ENCODE measurements around the gene NOSIP.
A peak's percentile ranks its signal among the peaks of the same experiment; 100 is the strongest.
"Not testable (repeated sequence)": the region's sequence is repeated elsewhere in the genome, so short reads cannot be mapped to it uniquely, and the experiment has no call there.

NOSIP gene, protein sequence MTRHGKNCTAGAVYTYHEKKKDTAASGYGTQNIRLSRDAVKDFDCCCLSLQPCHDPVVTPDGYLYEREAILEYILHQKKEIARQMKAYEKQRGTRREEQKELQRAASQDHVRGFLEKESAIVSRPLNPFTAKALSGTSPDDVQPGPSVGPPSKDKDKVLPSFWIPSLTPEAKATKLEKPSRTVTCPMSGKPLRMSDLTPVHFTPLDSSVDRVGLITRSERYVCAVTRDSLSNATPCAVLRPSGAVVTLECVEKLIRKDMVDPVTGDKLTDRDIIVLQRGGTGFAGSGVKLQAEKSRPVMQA

DNA sequence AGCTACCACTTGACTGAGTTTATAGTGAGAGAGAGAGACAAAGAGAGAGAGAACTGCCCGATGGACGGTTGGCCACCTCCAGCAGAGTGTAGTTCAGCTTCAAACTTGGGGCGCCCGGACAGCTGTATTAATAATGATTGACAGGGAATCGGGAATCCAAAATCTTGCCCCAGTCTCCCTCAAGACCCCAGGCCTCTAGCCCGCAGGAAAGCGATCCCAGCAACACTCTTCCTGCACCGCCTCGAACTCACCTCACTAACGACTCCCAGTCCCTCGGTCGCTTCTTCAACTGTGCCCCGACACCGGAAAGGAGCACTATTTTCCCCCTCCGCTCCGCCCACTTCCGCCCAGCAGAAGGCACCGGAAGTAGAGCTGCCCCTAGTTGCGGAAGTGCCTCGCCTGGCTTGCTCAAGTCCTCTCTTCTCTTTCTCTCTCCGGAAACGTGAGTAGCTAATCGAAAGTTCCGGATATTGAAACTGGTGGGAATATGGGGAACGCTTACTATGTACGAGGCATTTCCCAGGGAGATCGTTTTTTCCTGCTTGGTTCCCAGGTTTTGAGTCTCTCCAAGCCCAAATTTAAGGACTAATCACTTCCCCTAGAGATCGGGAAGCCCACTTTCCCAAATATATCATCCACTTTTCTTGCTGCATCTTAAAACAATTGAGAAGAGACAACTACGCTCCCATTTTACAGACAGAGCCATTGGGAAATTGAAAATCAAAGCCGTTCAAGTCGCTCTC lies at the start of gene NOSIP:
Gene NOSIP, minus strand, starts transcription at position 293 of the 743 bp plus-strand sequence. CDS start 19,865 bp downstream, outside the sequence.
- DNase-seq (ENCODE audit: low read depth): peak; percentile 98
- H3K4me3 ChIP-seq (ENCODE audit: low read length): peak within 1 kb of the TSS; percentile 93
- TF ChIP-seq, protein P1, sequence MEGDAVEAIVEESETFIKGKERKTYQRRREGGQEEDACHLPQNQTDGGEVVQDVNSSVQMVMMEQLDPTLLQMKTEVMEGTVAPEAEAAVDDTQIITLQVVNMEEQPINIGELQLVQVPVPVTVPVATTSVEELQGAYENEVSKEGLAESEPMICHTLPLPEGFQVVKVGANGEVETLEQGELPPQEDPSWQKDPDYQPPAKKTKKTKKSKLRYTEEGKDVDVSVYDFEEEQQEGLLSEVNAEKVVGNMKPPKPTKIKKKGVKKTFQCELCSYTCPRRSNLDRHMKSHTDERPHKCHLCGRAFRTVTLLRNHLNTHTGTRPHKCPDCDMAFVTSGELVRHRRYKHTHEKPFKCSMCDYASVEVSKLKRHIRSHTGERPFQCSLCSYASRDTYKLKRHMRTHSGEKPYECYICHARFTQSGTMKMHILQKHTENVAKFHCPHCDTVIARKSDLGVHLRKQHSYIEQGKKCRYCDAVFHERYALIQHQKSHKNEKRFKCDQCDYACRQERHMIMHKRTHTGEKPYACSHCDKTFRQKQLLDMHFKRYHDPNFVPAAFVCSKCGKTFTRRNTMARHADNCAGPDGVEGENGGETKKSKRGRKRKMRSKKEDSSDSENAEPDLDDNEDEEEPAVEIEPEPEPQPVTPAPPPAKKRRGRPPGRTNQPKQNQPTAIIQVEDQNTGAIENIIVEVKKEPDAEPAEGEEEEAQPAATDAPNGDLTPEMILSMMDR (IDR thresholded peaks at IDR 0.05; ENCODE audit: insufficient read depth, low read depth, low read length, missing control alignments): no peak

DNA sequence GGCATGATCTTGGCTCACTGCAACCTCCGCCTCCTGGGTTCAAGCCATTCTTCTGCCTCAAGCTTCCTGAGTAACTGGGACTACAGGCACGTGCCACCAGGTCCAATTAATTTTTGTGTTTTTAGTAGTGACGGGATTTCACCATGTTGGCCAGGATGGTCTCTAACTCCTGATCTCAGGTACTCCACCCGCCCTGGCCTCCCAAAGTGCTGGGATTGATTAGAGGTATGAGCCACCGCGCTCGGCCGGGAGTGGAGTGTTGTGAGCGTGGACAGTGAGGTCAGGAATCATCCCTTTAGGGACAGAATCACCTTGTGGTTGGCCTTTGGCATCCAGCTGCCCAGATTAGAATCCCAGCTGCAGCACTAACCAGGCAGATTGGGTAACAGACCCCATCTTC lies 49.3 kb upstream of the NOSIP start:
- no peak for DNase-seq (ENCODE audit: low read depth)
- H3K4me3 ChIP-seq (ENCODE audit: low read length): no peak overlapping the region
- TF ChIP-seq, protein P1 (IDR thresholded peaks at IDR 0.05; ENCODE audit: insufficient read depth, low read depth, low read length, missing control alignments): no peak

DNA sequence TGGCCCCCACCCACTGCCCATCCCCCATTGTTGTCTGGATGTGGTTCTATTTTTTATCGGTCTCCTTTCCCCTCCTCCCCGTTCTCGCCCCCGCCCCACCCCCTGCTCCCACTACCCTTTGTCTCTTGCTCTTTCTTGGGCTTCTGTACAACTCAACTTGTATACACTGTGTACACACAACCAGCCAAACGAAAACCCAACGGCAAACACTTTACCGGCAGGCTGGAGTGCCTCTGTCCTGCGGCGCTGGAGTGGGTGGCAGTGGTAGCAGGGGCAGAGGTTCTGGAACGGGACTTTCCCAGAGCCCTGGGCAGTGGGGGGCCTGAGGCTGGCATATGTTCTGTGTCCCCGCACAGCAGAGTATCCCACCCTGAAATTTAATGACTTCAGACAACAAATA lies 45.9 kb upstream of the NOSIP start:
- H3K4me3 ChIP-seq (ENCODE audit: low read length): no peak overlapping the region
- DNase-seq (ENCODE audit: low read depth): no peak
- TF ChIP-seq, protein P1 (IDR thresholded peaks at IDR 0.05; ENCODE audit: insufficient read depth, low read depth, low read length, missing control alignments): no peak

DNA sequence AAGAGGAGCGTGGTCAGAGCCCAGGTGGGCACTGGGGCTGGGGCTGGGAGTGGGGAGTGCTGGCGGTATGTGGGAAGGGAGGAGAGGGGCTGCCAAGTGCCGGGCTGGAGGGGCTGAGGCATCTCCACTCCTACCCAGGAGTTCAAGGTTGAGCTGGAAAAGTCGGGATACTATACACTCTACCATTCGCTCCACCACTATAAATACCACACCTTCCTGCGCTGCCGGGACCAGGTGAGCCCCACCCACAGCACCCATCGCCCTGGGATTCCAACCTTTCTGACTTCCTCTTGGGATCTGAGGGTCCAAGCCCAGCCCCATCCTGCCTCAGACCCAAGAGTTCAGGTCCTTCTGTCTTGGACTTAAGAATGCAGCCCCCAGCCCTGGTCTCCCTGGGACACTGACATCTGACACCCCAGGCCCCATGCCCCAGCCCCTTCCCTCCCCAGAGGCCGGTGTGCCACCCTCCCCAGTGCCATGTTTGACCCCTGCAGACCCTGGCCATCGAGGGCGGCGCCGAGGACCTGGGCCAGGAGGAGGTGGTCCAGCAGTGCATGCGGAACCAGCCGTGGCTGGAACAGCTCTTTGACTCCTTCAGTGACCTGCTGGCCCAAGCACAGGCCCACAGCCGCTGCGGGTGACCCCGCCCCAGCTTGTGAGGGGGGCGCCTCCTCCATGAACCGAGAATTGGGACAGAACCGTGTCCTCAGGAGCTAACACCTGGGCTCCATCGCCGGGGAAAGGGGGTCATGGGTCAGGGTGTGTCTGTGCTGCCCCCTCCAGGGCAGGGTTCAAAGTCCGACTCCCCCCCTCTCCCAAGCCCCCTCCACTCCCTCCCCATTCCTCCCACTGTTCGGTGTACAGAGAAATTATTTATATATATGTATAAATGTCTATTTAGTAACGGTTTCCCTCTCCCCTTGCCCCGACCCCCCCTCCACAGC lies 44.9 kb upstream of the NOSIP start:
- no peak overlapping the region for H3K4me3 ChIP-seq (ENCODE audit: low read length)
- TF ChIP-seq, protein P1 (IDR thresholded peaks at IDR 0.05; ENCODE audit: insufficient read depth, low read depth, low read length, missing control alignments): no peak
- no peak for DNase-seq (ENCODE audit: low read depth)

DNA sequence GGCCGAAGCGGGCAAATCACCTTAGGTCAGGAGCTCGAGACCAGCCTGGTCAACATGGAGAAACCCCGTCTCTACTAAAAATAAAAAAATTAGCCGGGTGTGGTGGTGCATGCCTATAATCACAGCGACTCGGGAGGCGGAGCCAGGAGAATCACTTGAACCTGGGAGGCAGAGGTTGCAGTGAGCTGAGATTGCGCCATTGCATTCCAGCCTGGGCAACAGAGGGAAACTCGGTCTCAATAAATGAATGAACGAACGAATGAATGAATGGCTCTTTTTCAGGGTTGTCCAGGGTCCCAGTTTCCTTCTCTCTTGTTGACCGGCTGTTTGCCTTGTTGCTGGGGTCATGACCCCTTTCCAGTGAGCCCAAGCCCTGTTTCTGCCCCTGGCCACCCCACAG lies 37.5 kb upstream of the NOSIP start:
- not testable (repeated sequence) for H3K4me3 ChIP-seq (ENCODE audit: low read length); DNase-seq (ENCODE audit: low read depth)

DNA sequence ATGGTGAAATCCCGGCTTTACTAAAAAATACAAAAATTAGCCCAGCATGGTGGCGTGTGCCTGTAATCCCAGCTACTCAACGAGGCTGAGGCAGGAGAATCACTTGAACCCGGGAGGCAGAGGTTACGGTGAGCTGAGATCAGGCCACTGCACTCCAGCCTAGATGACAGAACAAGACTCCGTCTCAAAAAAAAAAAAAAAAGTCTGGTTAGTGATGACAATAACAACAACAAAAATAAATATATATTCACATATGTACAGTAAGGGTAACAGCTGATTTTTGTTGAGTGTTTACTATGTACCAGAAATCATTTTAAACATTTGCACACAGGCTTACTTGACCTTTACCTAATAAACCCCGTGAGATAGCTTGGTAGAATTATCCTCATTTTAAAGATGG lies 36.6 kb upstream of the NOSIP start:
- no peak overlapping the region for H3K4me3 ChIP-seq (ENCODE audit: low read length)
- TF ChIP-seq, protein P1 (IDR thresholded peaks at IDR 0.05; ENCODE audit: insufficient read depth, low read depth, low read length, missing control alignments): no peak
- no peak for DNase-seq (ENCODE audit: low read depth)

DNA sequence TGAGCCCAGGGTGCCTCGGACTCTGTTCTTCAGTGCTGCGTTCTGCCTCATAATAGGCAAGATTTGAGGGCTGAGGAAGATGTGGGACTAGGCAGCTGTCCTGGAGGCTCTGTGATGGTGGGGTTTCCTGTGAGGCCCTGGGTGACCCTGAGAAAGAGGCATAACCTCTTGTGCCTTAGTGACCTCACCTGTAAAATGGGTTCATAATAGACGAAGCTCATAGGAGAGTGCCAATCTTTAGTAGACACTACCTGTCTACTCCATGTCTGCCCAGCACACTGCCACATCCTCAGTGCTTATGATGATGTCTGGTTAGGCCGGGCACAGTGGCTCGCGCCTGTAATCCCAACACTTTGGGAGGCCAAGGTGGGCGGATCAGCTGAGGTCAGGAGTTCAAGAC lies 36.2 kb upstream of the NOSIP start:
- H3K4me3 ChIP-seq (ENCODE audit: low read length): no peak overlapping the region
- no peak for DNase-seq (ENCODE audit: low read depth)
- TF ChIP-seq, protein P1 (IDR thresholded peaks at IDR 0.05; ENCODE audit: insufficient read depth, low read depth, low read length, missing control alignments): no peak

Measured in epithelial cell of esophagus (primary cell).